ENCODE results near the gene CGREF1. TPM values are rescaled to one million over a fixed set of nuclear protein-coding genes. Genes with fewer than 3 reads are reported as not detected.

Gene CGREF1
- total RNA-seq, 2 donors from 2014 or later, result 1.0 to 3.0 TPM

GRCh38 chr2:27133195-27133875 lies 14.4 kb upstream of the CGREF1 start:
- ATAC-seq, result no peak

GRCh38 chr2:27131429-27131828 lies 12.5 kb upstream of the CGREF1 start:
- Histone ChIP-seq H3K4me3 (no peak overlapping the region), H3K9me3 (no peaks in the 10 kb centered on the region), H3K27ac (no peak overlapping the region), H3K4me1 (peaks cover 20% of the 10 kb centered on the region), H3K36me3 (replicated peaks in 1 of 2; ENCODE audit: insufficient read depth in 1 of 2, low read depth in 2 of 2) (peaks cover 5 to 16% of the 10 kb centered on the region in 2 donors), H3K27me3 (no peaks in the 10 kb centered on the region)
- ATAC-seq (no peak), DNase-seq (no peak)
- 85% methylated on average over 5 to 11 of the region's 11 CpGs for WGBS, 2 donors
- intact Hi-C loops (cut with DNase I), result no loop called here
- no peak for TF ChIP-seq POLR2A (IDR thresholded peaks at IDR 0.05)
- no peak for TF ChIP-seq CTCF (IDR thresholded peaks at IDR 0.05)

More at GRCh38 chr2:27133195-27133875, 14.4 kb upstream of the CGREF1 start:
- H3K27ac ChIP-seq, result peak overlapping the region in 1 of 4 donors; percentile 78
- peak in 3 of 4 donors; percentile 16 to 50 (median 42) for DNase-seq
- no peaks in the 10 kb centered on the region for H3K27me3 ChIP-seq
- TF ChIP-seq POLR2A (IDR thresholded peaks at IDR 0.05), result no peak
- no peak for TF ChIP-seq CTCF (IDR thresholded peaks at IDR 0.05)
- intact Hi-C loops (cut with DNase I), result no loop called here
- H3K4me3 ChIP-seq, result peak overlapping the region; percentile 89 to 95
- 23 to 25% methylated on average over 14 of the region's 14 CpGs for WGBS, 2 donors
- H3K36me3 ChIP-seq (replicated peaks in 1 of 2; ENCODE audit: insufficient read depth in 1 of 2, low read depth in 2 of 2), result peaks cover 5 to 16% of the 10 kb centered on the region in 2 donors
- H3K9me3 ChIP-seq, result no peaks in the 10 kb centered on the region
- peaks cover 20% of the 10 kb centered on the region for H3K4me1 ChIP-seq

GRCh38 chr2:27130396-27130795 lies 11.5 kb upstream of the CGREF1 start:
- no peaks in the 10 kb centered on the region for H3K27me3 ChIP-seq
- no peak for ATAC-seq
- H3K9me3 ChIP-seq, result no peaks in the 10 kb centered on the region
- no peak for TF ChIP-seq CTCF (IDR thresholded peaks at IDR 0.05)
- TF ChIP-seq POLR2A (IDR thresholded peaks at IDR 0.05), result no peak
- H3K27ac ChIP-seq, result no peak overlapping the region
- H3K4me3 ChIP-seq, result no peak overlapping the region
- 90% methylated on average over 10 of the region's 10 CpGs for WGBS, 2 donors
- H3K4me1 ChIP-seq, result peaks cover 20% of the 10 kb centered on the region
- DNase-seq, result no peak
- H3K36me3 ChIP-seq (replicated peaks in 1 of 2; ENCODE audit: insufficient read depth in 1 of 2, low read depth in 2 of 2), result peaks cover 5 to 16% of the 10 kb centered on the region in 2 donors
- intact Hi-C loops (cut with DNase I), result no loop called here

GRCh38 chr2:27128668-27129571 lies 10.0 kb upstream of the CGREF1 start:
- H3K9me3 ChIP-seq, result no peaks in the 10 kb centered on the region
- H3K27me3 ChIP-seq, result no peaks in the 10 kb centered on the region
- H3K4me3 ChIP-seq, result no peak overlapping the region
- peaks cover 23% of the 10 kb centered on the region for H3K4me1 ChIP-seq
- DNase-seq (no peak), ATAC-seq (no peak)
- 70 to 75% methylated on average over 10 to 11 of the region's 11 CpGs for WGBS, 2 donors
- intact Hi-C loops (cut with DNase I), result no loop called here
- TF ChIP-seq CTCF (IDR thresholded peaks at IDR 0.05), result no peak
- TF ChIP-seq POLR2A (IDR thresholded peaks at IDR 0.05), result no peak
- peaks cover 5 to 16% of the 10 kb centered on the region in 2 donors for H3K36me3 ChIP-seq (replicated peaks in 1 of 2; ENCODE audit: insufficient read depth in 1 of 2, low read depth in 2 of 2)
- no peak overlapping the region for H3K27ac ChIP-seq

All from body of pancreas (tissue), 4 donors.